ENCODE results near the gene FOCAD.

Gene FOCAD

DNA sequence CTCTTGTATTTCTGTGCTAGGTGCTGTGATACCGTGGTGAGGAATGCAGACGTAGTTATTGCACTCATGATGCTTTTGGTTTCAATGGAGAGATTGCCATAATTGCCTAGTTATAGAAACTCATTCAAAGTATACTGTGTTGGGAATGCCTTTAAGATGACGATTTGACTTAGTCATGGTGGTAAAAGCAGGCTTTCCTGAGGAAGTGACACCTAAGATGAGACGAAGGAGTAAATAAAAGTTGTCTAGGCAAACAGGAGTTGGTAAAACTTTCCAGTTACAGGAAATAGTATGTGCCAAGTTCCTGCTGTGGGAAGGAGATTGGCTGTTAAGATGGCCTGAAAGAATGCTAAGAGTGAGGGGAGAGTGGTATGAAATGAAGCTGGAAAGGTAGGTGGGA is 48.1 kb downstream of the FOCAD start:
- TF ChIP-seq EGR1 (IDR thresholded peaks at IDR 0.05) (no peak), ZBTB7A (IDR thresholded peaks at IDR 0.05; ENCODE audit: low read depth) (no peak), TCF12 (IDR thresholded peaks at IDR 0.05; ENCODE audit: low read depth) (no peak), TEAD4 (IDR thresholded peaks at IDR 0.05) (no peak), CEBPB (IDR thresholded peaks at IDR 0.05) (no peak), FOXM1 (IDR thresholded peaks at IDR 0.05; ENCODE audit: borderline replicate concordance, low read depth) (no peak), TAF1 (IDR thresholded peaks at IDR 0.05; ENCODE audit: low read depth) (no peak), CREB1 (IDR thresholded peaks at IDR 0.05; ENCODE audit: low read depth) (no peak), NFIC (IDR thresholded peaks at IDR 0.05) (no peak)
- TF ChIP-seq, protein P1, sequence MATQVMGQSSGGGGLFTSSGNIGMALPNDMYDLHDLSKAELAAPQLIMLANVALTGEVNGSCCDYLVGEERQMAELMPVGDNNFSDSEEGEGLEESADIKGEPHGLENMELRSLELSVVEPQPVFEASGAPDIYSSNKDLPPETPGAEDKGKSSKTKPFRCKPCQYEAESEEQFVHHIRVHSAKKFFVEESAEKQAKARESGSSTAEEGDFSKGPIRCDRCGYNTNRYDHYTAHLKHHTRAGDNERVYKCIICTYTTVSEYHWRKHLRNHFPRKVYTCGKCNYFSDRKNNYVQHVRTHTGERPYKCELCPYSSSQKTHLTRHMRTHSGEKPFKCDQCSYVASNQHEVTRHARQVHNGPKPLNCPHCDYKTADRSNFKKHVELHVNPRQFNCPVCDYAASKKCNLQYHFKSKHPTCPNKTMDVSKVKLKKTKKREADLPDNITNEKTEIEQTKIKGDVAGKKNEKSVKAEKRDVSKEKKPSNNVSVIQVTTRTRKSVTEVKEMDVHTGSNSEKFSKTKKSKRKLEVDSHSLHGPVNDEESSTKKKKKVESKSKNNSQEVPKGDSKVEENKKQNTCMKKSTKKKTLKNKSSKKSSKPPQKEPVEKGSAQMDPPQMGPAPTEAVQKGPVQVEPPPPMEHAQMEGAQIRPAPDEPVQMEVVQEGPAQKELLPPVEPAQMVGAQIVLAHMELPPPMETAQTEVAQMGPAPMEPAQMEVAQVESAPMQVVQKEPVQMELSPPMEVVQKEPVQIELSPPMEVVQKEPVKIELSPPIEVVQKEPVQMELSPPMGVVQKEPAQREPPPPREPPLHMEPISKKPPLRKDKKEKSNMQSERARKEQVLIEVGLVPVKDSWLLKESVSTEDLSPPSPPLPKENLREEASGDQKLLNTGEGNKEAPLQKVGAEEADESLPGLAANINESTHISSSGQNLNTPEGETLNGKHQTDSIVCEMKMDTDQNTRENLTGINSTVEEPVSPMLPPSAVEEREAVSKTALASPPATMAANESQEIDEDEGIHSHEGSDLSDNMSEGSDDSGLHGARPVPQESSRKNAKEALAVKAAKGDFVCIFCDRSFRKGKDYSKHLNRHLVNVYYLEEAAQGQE (IDR thresholded peaks at IDR 0.05; ENCODE audit: low read depth): no peak
- TF ChIP-seq, protein P2, sequence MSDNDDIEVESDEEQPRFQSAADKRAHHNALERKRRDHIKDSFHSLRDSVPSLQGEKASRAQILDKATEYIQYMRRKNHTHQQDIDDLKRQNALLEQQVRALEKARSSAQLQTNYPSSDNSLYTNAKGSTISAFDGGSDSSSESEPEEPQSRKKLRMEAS (IDR thresholded peaks at IDR 0.05): no peak

DNA sequence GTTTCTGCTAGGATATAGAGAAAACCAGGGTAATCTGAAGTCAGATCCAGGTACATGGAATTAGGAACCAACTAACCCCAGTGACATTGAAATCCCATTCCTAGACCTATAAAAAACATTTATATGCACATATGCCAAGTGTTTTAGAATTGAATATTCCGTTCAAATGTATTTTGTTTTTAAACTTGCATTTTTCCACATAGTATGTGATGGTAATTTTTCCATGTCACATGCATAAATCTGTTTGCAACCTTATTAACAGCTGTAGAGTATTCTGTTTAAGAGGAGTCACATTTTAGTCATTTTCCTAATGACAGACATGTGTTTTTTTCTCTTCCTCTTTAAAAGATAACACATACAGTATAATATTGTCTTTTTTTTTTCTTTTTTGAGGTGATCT is 50.2 kb downstream of the FOCAD start:
- TF ChIP-seq RAD21 (IDR thresholded peaks at IDR 0.05; ENCODE audit: low read depth) (no peak), EP300 (IDR thresholded peaks at IDR 0.05; ENCODE audit: borderline replicate concordance) (no peak), TAF1 (IDR thresholded peaks at IDR 0.05; ENCODE audit: low read depth) (no peak), TCF12 (IDR thresholded peaks at IDR 0.05; ENCODE audit: low read depth) (no peak), YY1 (IDR thresholded peaks at IDR 0.05; ENCODE audit: low read depth) (no peak), EGR1 (IDR thresholded peaks at IDR 0.05) (no peak), NFIC (IDR thresholded peaks at IDR 0.05) (no peak)
- TF ChIP-seq, protein P1 (IDR thresholded peaks at IDR 0.05; ENCODE audit: low read depth): no peak

GRCh38 chr9:20740304-20740703 is 56.2 kb downstream of the FOCAD start:
- TF ChIP-seq, protein P1 (IDR thresholded peaks at IDR 0.05; ENCODE audit: low read depth): no peak
- TF ChIP-seq ZBTB7A (IDR thresholded peaks at IDR 0.05; ENCODE audit: low read depth) (no peak), EP300 (IDR thresholded peaks at IDR 0.05; ENCODE audit: borderline replicate concordance) (no peak), TCF12 (IDR thresholded peaks at IDR 0.05; ENCODE audit: low read depth) (no peak), TAF1 (IDR thresholded peaks at IDR 0.05; ENCODE audit: low read depth) (no peak), RAD21 (IDR thresholded peaks at IDR 0.05; ENCODE audit: low read depth) (no peak), CREB1 (IDR thresholded peaks at IDR 0.05; ENCODE audit: low read depth) (no peak), CEBPB (IDR thresholded peaks at IDR 0.05) (no peak), FOXM1 (IDR thresholded peaks at IDR 0.05; ENCODE audit: borderline replicate concordance, low read depth) (no peak), TEAD4 (IDR thresholded peaks at IDR 0.05) (no peak), EGR1 (IDR thresholded peaks at IDR 0.05) (no peak), NFIC (IDR thresholded peaks at IDR 0.05) (no peak), YY1 (IDR thresholded peaks at IDR 0.05; ENCODE audit: low read depth) (no peak), USF1 (IDR thresholded peaks at IDR 0.05) (no peak)
- TF ChIP-seq, protein P2 (IDR thresholded peaks at IDR 0.05): no peak

DNA sequence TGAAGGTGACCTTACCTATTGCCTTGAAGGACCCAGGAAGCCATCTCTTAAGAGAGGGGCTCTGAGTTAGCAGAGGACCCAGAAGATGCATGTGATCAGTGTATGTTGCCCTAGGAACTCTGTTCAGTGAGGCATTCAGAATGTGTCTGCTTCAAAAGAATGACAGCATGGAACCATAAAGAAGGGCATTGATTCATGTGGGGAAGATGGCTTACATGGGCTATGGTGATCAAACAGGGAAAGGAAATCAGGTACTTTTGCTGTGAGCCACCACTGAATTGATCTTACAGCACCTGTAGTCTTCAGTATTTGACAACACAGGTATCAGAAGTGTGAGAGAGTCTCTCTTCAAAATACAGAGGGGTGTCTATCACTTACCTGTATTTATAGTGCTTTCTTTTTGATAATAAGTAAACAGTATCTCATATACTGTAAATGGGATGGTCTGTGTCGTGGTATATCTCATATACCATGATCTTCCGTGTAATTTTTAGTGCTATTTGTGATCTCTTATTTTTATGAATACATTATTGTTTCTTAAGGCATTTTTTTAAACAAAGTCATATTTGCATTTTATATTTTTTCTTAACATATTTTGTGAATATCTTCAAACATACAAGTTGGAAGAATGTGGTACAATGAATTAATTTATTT is 57.0 kb downstream of the FOCAD start:
- no peak for TF ChIP-seq CREB1 (IDR thresholded peaks at IDR 0.05; ENCODE audit: low read depth)
- no peak for TF ChIP-seq TCF12 (IDR thresholded peaks at IDR 0.05; ENCODE audit: low read depth)
- no peak for TF ChIP-seq EP300 (IDR thresholded peaks at IDR 0.05; ENCODE audit: borderline replicate concordance)
- TF ChIP-seq CEBPB (IDR thresholded peaks at IDR 0.05): no peak
- no peak for TF ChIP-seq FOXM1 (IDR thresholded peaks at IDR 0.05; ENCODE audit: borderline replicate concordance, low read depth)
- TF ChIP-seq YY1 (IDR thresholded peaks at IDR 0.05; ENCODE audit: low read depth): no peak
- TF ChIP-seq RAD21 (IDR thresholded peaks at IDR 0.05; ENCODE audit: low read depth): no peak
- TF ChIP-seq ZBTB7A (IDR thresholded peaks at IDR 0.05; ENCODE audit: low read depth): no peak
- TF ChIP-seq, protein P2 (IDR thresholded peaks at IDR 0.05): no peak
- no peak for TF ChIP-seq NFIC (IDR thresholded peaks at IDR 0.05)
- TF ChIP-seq, protein P1 (IDR thresholded peaks at IDR 0.05; ENCODE audit: low read depth): no peak
- no peak for TF ChIP-seq USF1 (IDR thresholded peaks at IDR 0.05)
- TF ChIP-seq TEAD4 (IDR thresholded peaks at IDR 0.05): no peak
- no peak for TF ChIP-seq TAF1 (IDR thresholded peaks at IDR 0.05; ENCODE audit: low read depth)

Measured in Ishikawa (cell line).